CD4-positive, alpha-beta T cell treated with Interleukin-15 for 1 hour (primary cell): ENCODE data around the gene COL26A1.
"Not testable (repeated sequence)": the region's sequence is repeated elsewhere in the genome, so short reads cannot be mapped to it uniquely, and the experiment has no call there.

Experiments
- DNase-seq: peaks from one replicate; pipeline ENCODE4 v3.0.0-alpha.2; 2020

Gene COL26A1

DNA sequence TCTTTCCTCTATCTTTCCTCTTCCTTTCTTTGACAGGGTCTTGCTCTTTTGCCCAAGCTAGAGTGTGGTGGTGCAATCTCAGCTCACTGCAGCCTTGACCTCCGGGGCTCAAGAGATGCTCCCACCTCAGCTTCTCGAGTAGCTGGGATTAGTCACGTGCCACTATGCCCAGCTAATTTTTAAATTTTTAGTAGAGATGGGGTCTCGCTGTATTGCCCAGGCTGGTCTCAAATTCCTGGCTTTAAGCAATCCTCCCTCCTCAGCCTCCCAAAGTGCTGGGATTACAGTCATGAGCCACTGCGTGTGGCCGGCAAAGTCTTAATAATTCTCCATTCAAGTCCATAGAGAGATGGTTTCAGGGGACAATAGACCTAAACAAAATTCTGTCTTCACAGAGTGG, 40.2 kb downstream of the COL26A1 start:
- no peak for DNase-seq

DNA sequence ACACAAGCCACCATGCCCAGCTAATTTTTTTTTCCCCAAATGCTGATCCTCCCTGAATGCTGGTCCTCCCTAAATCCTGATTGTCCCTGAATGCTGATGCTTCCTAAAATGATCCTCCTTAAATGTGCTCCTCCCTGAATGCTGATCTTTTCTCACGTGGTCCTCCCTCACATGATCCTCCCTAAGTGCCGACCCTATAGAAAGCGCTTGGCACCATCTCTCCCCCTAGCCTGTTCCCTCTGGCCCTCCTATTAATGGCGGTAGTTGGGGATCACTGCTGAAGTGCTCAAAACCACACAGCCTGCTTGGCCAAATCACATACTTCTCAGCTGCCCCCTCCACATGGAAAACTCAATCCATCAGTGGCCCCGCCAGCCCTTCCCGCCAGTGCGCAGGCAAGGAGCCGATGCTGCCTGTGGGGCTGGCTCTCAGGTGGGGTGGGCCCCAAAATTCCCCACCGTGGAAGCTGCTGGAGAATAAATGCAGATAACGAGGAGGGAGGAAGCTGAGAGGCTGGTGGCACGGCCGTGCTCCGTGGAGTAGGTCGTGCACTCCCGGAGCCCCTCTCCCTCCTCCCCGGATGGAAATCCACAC, 42.9 kb downstream of the COL26A1 start:
- no peak for DNase-seq

DNA sequence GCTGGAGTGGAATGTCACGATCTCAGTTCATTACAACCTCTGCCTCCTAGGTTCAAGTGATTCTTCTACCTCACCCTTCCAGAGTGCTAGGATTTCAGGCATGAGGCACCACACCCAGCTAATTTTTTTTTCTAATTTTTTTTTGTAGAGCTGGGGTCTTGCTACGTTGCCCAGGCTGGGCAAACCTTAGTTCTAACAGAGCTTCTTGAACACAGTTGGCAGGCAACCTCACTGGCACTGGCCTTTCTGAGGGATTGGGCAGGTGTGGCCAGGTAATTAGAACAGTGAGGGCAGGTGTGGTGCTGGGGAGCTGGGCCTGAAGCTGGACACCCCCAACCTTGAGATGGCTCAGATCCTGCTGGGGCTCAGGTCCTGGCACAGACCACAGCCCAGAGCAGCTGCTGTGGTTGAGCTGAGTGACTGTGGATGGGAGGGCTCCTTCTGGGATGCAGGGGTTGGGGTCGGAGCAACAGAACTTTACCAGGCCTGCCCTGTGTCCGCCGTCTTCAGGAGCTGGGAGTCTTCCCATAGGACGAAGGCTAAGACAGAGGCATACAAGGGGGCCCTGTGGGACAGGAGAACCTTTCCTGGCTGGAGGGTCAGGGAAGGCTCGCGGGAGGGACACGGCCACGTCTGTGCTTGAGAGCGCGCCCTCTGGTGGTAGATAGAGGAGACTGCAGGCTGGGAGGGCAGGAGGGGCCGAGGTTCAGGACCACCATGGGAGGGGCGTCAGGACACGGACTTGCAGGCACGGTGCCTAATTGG, 48.2 kb downstream of the COL26A1 start:
- peak; percentile 24 for DNase-seq

DNA sequence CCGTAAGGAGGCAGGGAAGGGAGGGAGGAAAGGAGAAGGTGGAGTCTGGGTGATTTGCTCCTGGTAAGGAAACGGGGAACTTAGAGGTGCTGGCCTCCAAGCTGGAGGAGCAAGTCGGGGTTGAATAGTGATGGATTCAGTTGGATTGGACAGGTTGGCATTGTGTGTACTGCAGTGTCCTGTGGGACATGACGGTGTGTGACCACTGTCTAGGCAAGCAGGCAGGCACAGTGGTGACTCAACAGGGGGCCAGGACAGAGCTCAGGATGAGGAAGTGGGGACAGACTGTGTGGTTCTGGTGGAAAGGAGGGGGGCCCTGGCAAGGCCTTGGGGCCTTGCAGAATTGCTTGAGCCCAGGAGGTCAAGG, 48.8 kb downstream of the COL26A1 start:
- peak; percentile 32 for DNase-seq

DNA sequence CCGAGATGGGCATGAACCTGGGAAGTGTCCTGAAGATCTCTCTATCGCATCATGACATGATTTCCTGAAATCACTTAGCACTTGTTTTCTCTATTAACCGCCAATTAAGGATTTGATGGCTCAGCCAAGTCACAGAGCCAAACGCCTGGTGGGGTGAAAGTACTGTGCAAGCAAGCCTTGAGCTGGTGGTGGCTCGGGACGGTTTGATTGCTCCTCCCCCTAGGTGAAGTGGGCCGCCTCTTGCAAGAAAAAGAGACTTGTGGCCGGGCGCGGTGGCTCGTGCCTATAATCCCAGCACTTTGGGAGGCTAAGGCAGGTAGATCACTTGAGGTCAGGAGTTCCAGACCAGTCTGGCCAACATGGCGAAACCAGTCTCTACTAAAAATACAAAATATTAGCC, 50.3 kb downstream of the COL26A1 start:
- DNase-seq: no peak

DNA sequence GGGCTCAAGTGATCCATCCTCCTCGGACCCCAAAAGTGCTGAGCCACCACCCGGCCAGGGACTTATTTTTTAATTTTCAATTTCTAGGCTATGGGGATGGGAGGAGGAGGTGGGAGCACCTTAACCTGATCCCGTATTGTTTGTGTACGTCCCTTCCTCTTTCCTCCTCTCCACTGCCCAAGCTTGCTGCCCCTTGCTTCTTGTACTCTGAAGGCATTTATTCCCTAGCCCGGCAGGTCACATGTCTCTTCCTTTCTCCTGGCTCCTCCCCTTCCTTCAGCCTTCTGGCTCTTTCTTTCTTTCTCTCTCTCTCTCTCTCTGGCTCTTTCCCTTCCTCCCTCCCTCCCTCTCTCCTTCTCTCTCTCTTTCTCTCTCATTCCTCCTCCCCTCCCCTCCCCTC, 56.0 kb downstream of the COL26A1 start:
- DNase-seq: no peak

DNA sequence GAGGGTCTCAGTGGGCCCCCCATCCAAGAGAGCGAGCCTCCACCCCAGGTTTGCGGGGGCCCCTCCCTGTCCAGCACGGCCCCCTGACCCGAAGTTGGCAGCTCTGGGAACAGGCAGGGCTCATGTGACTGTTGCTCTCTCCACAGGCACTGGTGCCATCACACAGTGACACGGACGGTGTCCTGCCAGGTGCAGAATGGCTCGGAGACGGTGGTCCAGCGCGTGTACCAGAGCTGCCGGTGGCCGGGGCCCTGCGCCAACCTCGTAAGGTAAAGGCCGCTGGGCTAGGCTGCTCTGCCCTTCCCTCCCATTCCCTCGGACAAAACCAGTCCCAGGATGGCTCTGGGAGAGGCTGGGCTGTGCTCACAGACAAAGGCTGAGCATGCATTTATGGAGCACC, 57.2 kb downstream of the COL26A1 start:
- no peak for DNase-seq

DNA sequence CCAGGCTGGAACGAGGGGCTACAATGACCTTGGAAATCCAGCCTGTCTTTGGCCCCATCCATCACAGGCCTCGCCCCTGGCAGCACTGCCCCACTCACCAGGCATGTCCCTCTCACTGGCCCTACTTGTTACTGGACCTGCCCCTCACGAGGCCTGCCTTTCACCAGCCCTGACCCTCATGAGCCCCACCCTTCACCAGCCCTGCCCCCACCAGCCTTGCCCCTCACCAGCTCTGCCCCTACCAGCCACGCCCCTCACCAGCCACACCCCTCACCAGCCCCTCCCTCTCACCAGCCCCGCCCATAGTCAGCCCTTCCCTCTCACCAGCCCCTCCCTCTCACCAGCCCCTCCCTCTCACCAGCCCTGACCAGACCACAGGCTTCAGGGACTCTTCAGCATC, 57.8 kb downstream of the COL26A1 start:
- no peak for DNase-seq

DNA sequence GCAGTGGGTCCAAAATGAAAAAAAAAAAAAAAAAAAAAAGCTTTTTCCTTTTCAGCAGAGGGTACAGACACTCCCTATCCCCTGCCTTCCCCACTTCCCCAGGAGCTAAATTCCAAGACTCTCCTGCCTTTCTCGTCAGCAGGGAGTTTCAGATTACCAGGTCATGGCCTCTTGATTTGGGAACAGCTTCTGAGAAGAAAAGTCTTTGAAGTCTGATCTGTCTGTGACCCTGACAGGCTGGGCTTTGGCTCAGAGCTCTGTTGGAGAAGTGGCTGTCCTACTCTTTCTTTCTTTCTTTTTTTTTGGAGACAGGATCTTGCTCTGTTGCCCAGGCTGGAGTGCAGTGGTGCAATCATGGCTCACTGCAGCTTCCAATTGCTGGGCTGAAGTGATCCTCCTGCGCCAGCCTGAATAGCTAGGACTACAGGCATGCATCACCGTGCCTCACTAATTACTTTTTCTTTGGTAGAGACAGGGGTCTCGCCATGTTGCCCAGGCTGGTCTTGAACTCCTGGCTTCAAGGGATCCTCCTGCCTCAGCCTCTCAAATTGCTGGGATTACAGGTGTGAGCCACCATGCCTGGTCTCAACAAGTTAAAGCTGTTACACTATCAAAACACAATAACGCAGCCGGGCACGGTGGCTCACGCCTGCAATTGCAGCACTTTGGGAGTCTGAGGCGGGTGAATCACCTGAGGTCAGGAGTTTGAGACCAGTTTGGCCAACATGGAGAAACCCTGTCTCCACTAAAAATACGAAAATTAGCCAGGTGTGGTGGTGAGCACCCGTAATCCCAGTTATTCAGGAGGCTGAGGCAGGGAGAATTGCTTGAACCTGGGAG, 59.9 kb downstream of the COL26A1 start:
- no peak for DNase-seq

DNA sequence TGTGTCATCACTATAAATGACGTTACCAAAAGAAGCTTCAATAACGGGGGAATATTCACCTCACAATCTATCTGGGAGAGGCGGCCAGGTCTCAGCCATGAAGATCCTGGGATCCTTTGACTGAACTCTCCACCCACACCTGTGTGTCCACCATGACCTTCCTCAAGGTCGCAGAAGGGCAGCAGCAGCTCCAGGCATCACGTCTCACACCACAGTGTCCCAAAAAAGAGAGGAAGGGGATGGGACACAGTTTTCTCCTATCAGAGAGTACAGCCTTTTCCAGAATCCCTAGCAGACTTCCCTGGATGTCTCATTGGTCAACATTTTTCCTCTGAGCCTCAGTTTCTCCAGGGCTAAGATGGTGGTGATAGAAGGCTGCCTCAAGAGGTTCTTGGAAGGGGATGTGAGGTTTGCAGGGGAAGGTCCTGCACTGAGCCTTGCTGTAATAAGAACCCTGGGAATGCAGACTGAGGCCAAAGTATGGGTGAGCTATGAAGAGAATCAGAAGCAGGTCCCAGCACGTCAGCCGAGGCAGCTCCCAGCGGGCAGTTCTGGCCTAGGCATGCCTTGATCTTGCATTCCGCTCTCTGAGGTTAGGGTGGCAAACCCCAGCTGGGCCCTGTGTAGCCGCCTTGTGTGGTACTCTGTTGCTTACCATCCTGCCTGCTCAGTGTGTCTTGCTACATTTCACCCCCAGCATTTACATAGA, 63.8 kb downstream of the COL26A1 start:
- no peak for DNase-seq

DNA sequence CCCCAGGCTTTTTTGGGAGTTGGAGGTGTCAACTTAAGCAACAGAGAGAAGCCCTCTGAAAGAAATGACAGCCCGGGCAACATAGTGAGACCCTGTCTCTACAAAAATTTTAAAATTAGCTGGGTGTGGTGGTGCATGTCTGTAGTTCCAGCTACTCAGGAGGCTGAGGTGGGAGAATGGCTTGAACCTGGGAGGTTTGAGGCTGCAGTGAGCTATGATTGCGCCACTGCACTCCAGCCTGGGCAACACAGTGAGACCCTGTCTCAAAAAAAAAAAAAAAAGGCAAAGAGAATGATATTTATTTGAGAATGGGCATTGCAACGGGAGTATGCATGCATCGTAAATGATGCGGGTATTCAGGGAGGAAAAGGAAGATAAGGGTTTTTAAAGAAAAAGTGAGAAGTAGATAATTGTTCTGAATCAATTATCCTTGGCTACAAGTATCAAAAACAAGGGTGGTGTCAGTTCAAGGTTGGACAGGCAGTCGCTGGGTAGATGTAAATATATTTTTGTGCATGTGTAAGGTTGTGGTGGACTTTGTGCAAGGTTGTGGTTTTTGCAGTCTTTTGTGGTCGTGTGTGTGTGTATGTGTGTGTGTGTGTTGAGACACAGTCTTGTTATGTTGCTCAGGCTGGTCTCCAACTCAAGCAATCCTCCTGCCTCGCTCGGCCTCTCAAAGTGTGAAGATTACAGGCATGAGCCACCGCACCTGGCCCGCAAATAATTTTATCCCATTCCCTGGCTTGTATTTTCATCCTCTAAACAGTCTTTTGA, 65.6 kb downstream of the COL26A1 start:
- DNase-seq: no peak

DNA sequence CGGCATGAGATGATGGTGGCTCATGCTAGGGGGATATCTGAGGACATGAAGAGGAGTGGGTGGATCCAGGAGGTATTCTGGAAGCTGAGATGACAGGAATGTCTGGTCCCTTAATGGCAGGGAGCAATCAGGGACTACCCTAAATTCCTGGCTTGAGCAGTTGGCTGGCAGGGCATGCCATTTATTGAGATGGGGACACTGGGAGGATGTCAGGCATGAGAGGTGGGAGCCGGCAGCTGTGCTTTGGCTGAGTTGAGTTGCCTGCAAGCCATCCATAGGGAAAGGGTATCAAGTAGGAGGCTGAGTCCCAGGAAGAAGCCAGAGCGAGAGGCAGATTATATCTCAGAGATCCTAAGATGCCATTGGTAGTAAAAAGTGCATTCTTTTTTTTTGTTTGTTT, 69.6 kb downstream of the COL26A1 start:
- no peak for DNase-seq

DNA sequence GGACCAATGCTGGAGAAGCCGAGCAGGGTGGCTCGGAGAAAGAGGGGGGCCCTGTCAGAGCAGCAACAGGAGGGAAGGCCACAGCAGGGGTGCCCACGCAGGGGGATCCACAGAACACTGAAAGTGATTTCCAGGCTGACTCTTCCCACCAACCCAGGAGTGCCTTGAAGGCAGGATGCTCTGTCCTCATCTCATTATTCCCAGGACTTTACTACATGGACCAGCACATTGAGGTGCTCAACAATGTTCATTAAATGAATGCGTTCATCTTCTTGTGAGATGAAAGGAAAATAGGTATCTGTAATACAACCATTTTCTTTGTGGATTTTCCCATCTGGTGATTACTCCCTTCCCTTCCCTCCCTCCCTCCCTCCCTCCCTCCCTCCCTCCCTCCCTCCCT, 71.0 kb downstream of the COL26A1 start:
- no peak for DNase-seq

DNA sequence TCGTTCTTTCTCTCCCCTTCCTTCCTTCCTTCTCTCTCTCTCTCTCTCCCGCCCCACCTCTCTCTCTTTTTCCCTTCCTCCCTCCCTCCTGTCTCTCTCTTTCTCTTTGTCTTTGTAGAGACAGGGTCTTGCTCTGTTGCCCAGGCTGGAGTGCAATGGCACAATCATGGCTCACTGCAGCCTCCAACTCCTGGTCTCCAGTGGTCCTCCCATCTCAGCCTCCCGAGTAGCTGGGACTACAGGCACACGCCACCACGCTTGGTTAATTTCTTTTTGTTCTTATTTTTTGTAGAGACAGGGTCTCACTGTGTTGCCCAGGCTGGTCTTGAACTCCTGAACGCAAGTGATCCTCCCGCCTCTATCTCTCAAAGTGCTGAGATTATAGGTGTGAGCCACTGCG, 71.5 kb downstream of the COL26A1 start:
- not testable (repeated sequence) for DNase-seq

DNA sequence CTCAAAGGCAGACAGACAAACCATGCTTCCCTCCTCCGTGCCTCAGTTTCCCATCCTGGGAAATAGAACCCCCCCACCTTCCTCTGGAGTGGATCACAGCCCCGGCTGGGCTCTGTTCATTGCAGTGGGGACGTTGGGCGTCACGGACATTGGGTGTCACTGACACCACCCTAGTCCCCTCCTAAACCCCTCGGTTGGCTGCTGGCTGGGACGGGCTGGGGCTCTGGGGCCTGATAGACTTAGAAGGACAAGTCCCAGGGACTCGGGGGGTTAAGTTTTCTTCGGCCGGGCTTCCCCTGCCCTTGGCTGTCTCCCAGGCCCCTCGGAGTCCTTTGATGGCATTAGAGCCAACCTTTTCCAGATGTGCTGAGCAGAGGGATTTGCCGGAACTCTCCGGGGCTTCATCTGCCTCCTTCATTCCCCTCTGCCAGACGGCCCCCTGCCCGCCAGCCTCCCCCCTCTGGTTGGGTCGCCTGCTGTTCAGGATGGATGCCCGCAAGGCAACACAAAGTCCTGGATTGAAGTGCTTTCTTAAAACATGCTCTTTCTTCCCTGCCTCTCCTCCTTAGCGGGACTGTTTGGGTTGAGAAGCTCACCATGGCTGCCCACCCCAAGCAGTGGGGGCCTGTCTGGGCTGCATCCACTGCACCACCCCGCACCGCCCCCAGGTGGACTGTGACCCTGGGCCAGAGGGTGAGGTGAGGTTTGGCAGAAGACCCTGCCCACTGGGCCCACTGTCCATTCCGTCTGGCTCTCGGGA, 73.0 kb downstream of the COL26A1 start:
- DNase-seq: no peak

DNA sequence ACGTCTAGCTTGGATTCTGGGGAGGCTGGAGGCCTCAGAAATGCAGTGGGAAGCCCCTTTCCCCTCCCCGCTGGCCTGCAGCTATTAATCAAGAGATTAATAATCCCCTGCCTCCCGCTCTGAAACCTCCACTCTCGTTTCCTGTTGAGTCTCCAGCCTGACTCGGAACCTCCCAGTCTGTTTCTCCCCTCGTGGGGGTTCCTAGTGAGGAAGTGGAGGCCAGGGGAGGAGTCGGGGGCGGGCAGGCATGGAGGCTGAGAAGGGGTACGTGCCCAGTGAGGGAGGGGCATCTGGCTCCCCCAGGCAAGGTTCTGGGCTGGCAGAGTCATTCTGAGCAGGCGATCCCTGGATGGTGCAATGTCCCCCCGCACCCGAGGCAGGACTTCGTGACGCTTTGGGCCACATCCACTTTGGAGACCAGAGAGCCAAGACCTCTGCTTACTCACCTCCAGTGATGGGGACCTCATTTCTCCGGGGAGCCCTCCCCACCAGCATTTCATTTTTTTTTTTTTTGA, 73.6 kb downstream of the COL26A1 start:
- no peak for DNase-seq

DNA sequence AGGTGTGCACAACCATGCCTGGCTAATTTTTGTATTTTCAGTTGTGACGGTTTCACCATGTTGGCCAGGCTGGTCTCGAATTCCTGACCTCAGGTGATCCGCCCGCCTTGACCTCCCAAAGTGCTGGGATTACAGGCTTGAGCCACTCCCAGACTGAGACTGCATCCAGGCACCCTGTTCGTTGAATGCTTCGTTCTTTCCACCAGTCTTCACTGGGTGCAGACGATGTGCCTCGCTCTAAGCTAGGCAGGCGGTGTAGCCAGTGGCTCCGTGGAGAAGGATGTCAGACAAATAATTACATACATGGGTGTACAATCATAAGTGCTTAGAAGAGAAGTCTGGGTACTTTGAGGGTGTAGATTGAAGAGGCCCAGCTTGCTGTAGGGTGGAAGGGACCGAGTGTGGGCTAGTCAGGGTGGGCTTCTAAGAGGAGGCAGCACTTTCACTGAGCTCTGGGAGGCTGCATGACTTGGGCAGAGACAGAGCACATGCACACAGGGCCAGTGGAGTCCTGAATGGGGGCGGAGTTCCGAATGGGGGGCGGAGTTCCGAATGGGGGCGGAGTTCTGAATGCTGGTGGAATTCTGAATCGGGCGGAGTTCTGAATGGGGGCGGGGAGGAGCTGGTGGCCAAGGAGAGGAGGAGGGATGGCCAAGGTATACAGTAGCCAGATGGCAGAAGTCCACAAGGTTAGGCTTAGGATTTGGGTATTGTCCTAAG, 74.3 kb downstream of the COL26A1 start:
- no peak for DNase-seq

DNA sequence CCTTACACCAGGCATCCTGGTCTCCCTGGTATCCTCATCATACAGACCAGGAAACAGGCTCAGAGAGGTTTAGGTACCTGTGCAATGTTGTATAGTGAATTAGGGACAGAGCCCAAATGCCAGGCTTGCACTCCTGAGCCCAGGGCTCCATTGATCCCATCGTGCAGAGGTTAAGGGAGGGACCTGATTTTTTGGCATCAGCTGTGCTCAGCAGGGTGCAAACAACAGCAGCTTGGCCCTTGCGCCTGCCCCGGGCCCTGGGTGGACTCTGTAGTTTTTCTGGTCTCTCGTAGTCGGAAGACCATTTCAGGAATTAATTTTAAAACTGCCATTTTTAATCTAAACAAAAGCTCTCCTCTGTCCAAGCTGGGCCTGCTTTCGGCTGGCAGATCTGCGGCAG, 79.2 kb downstream of the COL26A1 start:
- DNase-seq: no peak

DNA sequence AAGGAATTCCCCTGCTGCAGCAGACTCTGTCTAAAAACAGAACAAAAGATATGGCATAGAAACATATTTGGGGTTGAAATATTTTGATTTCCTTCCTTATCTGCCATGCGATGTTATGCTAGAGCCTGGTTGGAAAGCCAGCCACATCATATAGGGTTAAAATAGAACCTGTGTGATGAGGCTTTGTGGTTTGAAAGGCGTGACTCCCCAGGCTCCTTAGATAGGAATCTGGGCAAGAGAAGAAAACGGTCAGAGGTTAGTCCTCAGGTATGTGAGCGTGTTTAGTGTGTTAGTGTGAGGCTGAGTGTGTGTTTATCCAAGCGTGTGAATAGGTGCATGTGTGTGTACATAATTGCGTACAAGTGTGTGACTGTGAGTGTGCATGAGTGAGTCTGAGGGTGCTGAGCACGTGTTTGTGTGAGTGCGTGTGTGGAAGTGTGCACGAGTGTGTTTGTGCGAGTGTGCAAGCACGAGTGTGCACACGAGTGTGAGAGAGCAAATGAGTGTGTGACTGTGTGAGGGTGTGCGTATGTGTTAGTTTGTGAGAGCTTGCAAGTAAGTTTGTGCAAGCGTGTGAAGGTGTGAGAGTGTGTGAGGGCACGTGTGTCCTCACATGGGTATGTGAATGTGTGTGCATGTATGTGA, 79.9 kb downstream of the COL26A1 start:
- DNase-seq: no peak

DNA sequence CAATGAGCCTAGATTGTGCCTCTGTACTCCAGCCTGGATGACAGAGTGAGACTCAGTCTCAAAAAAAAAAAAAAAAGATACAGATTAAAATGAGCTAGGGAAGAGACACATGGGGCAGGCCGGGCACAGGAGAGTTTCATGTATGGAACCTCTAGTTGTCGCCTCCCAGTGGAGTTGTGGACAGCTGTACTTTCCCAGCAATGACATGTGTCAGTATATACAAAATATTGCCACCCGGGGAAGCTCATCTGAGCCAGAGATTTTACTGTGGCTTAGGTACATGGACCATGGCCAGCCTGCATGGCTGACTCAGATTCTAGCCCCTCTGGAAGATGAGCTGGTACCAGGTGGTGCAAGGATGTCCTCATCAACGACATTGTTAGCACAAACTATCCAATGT, 87.4 kb downstream of the COL26A1 start:
- DNase-seq: no peak
